RWPE1 (cell line): ENCODE data around the gene LRRN2.

Source experiments
- CTCF ChIA-PET: fragments of 350-600 bp; sonication (Branson Sonifier 250); formaldehyde crosslinking; extraction: SDS; loops from one replicate; lab custom pipeline; 2021; lab: Yijun Ruan, JAX
- POLR2A ChIA-PET: fragments of 400-600 bp; formaldehyde crosslinking; extraction: SDS; loops from one replicate; lab custom pipeline; 2020; ENCODE audit warnings: antibody characterized with exemption; ENCODE audit not compliant: low non-redundant PET; lab: Yijun Ruan, JAX
- DNase-seq: peaks from one replicate; pipeline ENCODE4 v3.0.0; 2012; ENCODE audit warnings: low spot score
- H3K27ac ChIP-seq: fragments of 450-650 bp; 2 replicates; pipeline ENCODE4 v1.5.1; 2017
- TF ChIP-seq, protein P1 (sequence below): fragments of 450-650 bp; conservative IDR thresholded peaks from 2 replicates; pipeline ENCODE4 v1.5.1; 2017; ENCODE audit warnings: low read depth, mild to moderate bottlenecking

LRRN2 gene

DNA sequence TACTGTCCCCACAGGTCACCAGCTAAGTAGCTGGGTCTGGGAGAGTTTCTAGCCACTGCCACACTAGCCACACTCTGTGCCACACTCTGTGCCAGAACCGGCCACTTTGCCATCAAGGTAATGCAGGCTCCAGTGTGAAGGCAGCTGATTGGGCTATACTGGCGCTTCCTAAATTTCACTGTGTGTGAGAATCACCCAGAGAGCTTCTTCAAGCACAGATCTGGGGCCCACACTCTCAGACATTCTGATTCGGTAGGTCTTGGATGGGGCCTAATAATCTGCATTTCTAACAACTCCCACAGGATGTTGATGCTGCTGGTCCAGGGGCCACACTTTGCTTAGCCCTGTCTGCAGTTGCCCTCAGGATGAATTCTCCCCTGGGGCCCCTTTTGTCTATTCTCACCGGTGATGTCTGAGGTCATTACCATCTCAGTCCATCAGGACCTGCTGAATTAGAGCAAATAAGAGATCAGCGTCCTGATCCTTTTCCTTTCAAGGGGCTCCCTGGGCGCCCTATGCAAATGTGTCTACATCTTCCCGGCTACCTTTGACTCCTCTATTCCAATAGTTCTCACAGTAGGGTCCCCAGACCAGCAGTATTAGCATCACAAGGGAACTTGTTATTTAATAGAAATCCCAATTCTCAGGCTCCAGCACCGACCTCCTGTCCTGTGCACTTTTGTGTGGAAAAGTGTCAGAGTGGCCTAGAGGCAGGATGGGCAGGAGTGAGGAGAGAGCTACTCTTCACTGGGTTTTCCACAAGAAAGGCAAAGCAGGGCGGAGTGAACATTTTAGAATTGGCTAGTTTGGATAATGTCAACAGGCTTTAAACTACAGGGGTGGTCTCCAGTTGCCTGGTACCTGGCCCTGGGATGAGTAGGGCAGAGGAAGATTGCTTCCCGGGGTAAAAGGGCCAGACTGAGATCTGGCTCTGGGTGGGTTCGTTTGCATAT, 24.7 kb upstream of the LRRN2 start:
- DNase-seq, result no peak
- no peak overlapping the region for H3K27ac ChIP-seq
- TF ChIP-seq, protein P1, sequence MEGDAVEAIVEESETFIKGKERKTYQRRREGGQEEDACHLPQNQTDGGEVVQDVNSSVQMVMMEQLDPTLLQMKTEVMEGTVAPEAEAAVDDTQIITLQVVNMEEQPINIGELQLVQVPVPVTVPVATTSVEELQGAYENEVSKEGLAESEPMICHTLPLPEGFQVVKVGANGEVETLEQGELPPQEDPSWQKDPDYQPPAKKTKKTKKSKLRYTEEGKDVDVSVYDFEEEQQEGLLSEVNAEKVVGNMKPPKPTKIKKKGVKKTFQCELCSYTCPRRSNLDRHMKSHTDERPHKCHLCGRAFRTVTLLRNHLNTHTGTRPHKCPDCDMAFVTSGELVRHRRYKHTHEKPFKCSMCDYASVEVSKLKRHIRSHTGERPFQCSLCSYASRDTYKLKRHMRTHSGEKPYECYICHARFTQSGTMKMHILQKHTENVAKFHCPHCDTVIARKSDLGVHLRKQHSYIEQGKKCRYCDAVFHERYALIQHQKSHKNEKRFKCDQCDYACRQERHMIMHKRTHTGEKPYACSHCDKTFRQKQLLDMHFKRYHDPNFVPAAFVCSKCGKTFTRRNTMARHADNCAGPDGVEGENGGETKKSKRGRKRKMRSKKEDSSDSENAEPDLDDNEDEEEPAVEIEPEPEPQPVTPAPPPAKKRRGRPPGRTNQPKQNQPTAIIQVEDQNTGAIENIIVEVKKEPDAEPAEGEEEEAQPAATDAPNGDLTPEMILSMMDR, result no peak
- ChIA-PET POLR2A (no interaction called here), CTCF (interaction anchor here (0.7 kb wide), 1 partner anchor 81 kb away, joined by 4 read pairs; no protein-coding TSS in a partner anchor)

- CTCF ChIA-PET, result interaction anchor here (0.8 to 1.7 kb wide), 3 partner anchors 34 to 98 kb away, joined by 3 to 10 read pairs (median 6); no protein-coding TSS in a partner anchor
- POLR2A ChIA-PET, result no interaction called here
- no peak overlapping the region for H3K27ac ChIP-seq
Observed at GRCh38 chr1:204709021-204709420, 23.5 kb upstream of the LRRN2 start.

DNA sequence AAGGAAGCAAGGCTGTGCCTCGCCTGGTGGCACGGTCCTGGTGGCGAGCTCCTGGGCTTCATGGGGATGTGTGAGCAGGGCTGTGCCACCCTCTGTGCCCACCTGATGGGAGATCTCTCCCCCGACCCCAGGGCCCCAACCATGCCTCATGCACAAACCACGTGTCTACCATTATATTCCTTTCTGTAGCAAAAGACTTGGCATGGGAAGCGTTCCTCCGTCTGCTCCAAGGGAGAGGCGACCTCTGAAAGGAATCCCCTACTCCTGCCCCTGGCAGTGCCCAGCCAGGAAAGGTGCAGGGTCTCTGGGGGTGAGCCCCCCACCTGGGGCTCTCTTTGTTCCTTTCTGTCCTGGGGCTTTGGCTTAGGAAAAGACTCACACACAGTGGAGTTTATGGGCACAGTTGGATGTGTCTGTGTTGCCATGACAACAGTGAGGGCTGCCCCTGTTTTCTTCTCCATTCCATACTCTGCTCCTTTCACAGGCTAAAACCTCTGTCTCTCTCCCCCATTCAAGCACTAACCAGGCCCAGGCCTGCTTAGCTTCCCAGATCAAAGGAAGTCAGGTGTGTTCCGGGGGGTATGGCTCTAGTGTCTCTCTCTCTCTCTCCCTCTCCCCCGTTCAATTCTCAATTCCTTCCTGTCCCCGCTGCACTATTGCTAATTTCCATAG, 21.4 kb upstream of the LRRN2 start:
- TF ChIP-seq, protein P1, result no peak
- DNase-seq, result no peak
- POLR2A ChIA-PET, result no interaction called here
- CTCF ChIA-PET, result interaction anchor here (0.6 to 1.0 kb wide), 4 partner anchors 9 to 337 kb away, joined by 3 to 5 read pairs (median 4); no protein-coding TSS in a partner anchor
- H3K27ac ChIP-seq, result no peak overlapping the region

More at GRCh38 chr1:204709021-204709420, 23.5 kb upstream of the LRRN2 start:
- DNase-seq, result no peak
- TF ChIP-seq, protein P1, result no peak

DNA sequence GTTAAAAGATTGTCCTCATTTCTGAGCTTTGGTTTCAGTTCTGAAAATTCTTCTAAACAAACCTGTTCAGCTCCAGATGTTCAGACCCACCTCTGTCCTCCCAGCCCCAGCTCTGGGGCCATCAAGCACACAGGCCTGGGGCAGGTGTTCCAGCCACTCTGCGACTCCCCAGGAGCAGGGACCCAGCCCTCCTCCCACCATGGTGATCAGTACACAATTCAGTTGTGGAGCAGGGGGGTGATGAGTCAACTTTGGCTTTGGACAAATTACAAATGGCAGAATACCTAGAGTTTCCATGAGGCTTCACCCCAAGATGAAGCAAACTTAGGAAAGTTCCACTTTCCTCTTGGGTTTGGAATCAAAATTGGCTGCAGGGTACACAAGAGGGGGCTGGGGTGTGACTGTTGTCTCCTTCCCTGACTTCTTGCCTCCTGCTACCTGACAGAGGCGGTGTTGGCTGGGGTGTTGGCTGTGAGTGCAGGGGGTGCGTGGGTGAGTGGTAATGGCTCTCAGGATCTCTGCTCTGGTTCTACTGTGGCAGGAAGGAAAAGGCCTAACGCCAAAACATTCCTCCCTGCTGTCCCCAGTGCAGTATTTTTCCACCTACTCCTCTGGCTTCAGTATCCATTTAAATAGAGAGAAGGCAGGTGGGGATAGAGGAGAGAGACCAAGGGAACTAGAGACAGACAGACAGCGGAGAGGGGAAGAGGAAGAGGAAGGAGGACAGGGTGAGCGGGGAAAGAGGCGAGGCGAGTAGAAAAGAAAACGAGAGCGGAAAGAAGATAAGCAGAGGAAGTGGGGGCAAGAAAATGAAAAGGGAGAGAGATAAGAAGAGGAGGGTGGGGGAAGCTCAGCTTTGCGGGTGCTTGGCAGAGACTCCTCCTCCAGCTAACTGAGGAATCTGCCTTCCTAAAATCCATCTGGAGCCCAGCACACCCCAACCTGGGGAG, 20.6 kb upstream of the LRRN2 start:
- POLR2A ChIA-PET, result no interaction called here
- CTCF ChIA-PET, result no interaction called here
- no peak overlapping the region for H3K27ac ChIP-seq
- TF ChIP-seq, protein P1, result no peak
- no peak for DNase-seq

- TF ChIP-seq, protein P1, result no peak
- ChIA-PET POLR2A (interaction anchor here (0.6 kb wide), 1 partner anchor 23 kb away, joined by 3 read pairs; no protein-coding TSS in a partner anchor), CTCF (no interaction called here)
- DNase-seq, result no peak
- no peak overlapping the region for H3K27ac ChIP-seq
Observed at GRCh38 chr1:204705493-204705811, 19.9 kb upstream of the LRRN2 start.
